Gastroesophageal sphincter (tissue), 4 donors: ENCODE data around the gene MAP4K4. TPM values are rescaled to one million over a fixed set of nuclear protein-coding genes. Genes with fewer than 3 reads are reported as not detected.

ENCODE experiments used
- ATAC-seq: fragments of 150-250 bp; one replicate; pipeline ENCODE4 v1.9.1; 2016; ENCODE audit warnings: mild to moderate bottlenecking, moderate library complexity
- H3K27ac ChIP-seq, 4 donors: fragments of 200-600 bp; sonication (generic) in 3 of 4; 1 replicate in 3 of 4; 2 replicates in 1 of 4; pipeline ENCODE4 v1.5.1; 2016 to 2019
- H3K27me3 ChIP-seq: fragments of 200-600 bp; sonication (generic); one replicate; pipeline ENCODE4 v1.5.1; 2019
- H3K36me3 ChIP-seq, 2 donors: fragments of 200-600 bp; sonication (generic); one replicate each; pipeline ENCODE4 v1.5.1; 2019; ENCODE audit warnings: control low read depth in 1 of 2
- H3K4me1 ChIP-seq, 3 donors: fragments of 200-600 bp; sonication (generic); 1 replicate in 2 of 3; 2 replicates in 1 of 3; pipeline ENCODE4 v1.5.1; 2016 to 2019; ENCODE audit warnings: control low read depth in 2 of 3
- H3K4me3 ChIP-seq, 2 donors: fragments of 200-600 bp; sonication (generic); one replicate each; pipeline ENCODE4 v1.5.1; 2019; ENCODE audit warnings: mild to moderate bottlenecking in 1 of 2, moderate library complexity in 1 of 2
- H3K9me3 ChIP-seq, 3 donors: fragments of 200-600 bp; sonication (generic); one replicate each; pipeline ENCODE4 v1.5.1; 2017 to 2019; ENCODE audit warnings: control low read depth in 2 of 3
- CTCF ChIP-seq, 4 experiments: fragments of 200-600 bp in 2 of 4; fragments of 450-650 bp in 2 of 4; sonication (generic) in 1 of 4; IDR thresholded peaks; one replicate each; pipeline ENCODE4 v1.5.1; 2017 to 2019; ENCODE audit warnings: antibody characterized with exemption in 4 of 4, mild to moderate bottlenecking in 2 of 4, moderate library complexity in 2 of 4
- EP300 ChIP-seq: sonication (generic); formaldehyde crosslinking; IDR thresholded peaks from one replicate; pipeline ENCODE4 v1.6.1; 2017; ENCODE audit warnings: antibody characterized with exemption, mild to moderate bottlenecking
- POLR2A ChIP-seq, 2 donors: fragments of 450-650 bp; IDR thresholded peaks; one replicate each; pipeline ENCODE4 v1.6.1; 2017; ENCODE audit warnings: antibody characterized with exemption in 2 of 2, mild to moderate bottlenecking in 2 of 2, moderate library complexity in 1 of 2
- POLR2AphosphoS5 ChIP-seq: sonication (generic); formaldehyde crosslinking; IDR thresholded peaks from one replicate; pipeline ENCODE4 v1.6.1; 2017; ENCODE audit warnings: antibody characterized with exemption
- WGBS, 2 donors: methylation state at CpG; one replicate each; pipeline ENCODE4 v1.1.5; 2018; ENCODE audit warnings: low coverage in 1 of 2; 5-methylcytosine and 5-hydroxymethylcytosine counted together
- total RNA-seq, 4 donors: library from RNA; depleted of rRNA; stranded (reverse); fragments of >200 nt; gene quantifications; one replicate each; pipeline ENCODE4 v1.1.0, GENCODE V29; 2016

Gene MAP4K4
- total RNA-seq, 4 donors from 2014 or later: 35.8 to 59.5 (median 48.9) TPM

GRCh38 chr2:101806123-101806522, 108.6 kb downstream of the MAP4K4 start:
- ATAC-seq: no peak
- H3K27ac ChIP-seq: peak overlapping the region in 2 of 4 donors; percentile 37 to 64
- 11 to 59% methylated on average over 1 to 4 of the region's 5 CpGs for WGBS, 2 donors
- H3K4me1 ChIP-seq: peaks cover 0 to 44% (median 11%) of the 10 kb centered on the region in 3 donors
- H3K4me3 ChIP-seq: no peak overlapping the region
- H3K9me3 ChIP-seq: no peaks in the 10 kb centered on the region
- H3K27me3 ChIP-seq: no peaks in the 10 kb centered on the region
- H3K36me3 ChIP-seq: no peaks in the 10 kb centered on the region
- TF ChIP-seq POLR2AphosphoS5 (no peak), EP300 (no peak), POLR2A (IDR thresholded peaks at IDR 0.05) (no peak), CTCF (IDR thresholded peaks at IDR 0.05) (no peak)

DNA sequence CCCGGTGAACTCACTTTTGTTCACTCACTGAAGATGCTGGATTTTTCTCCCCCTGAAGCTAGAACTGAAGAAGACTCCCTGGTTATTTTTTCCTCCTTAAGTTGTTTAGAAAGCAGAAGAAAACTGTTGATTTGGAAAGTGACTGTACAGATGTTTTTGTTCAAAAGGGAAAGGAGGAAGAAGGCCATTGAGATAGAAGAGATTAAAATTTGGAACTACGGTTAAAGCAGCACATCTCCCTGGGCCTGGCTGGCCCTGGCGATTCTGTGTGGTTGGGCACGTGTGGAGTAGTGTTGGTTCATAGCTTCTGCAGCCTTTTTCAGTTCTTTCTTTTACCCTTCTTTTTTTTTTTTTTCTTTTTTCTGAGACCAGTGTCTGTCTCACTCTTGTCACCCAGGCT, 109.2 kb downstream of the MAP4K4 start:
- H3K4me3 ChIP-seq: no peak overlapping the region
- no peak for ATAC-seq

DNA sequence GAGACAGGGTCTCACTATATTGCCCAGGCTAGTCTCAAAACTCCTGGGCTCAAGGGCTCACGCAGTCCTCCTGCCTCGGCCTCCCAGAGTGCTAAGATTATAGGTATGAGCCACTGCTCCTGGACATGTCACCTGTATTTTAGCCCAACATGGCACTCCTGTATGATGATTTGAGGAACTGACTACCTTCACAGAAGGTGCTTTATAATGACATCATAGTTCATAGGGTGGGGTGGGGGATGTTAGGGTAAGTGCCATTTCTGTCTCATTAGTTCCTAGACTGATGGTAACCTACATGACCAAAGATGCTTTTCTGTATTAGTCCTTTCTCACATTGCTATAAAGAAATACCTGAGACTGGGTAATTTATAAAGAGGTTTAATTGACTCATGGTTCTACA, 109.7 kb downstream of the MAP4K4 start:
- TF ChIP-seq CTCF (IDR thresholded peaks at IDR 0.05) (no peak), POLR2AphosphoS5 (no peak)
- ATAC-seq: no peak
- H3K27me3 ChIP-seq: no peaks in the 10 kb centered on the region
- H3K9me3 ChIP-seq: no peaks in the 10 kb centered on the region
- peaks cover 0 to 51% (median 11%) of the 10 kb centered on the region in 3 donors for H3K4me1 ChIP-seq
- H3K36me3 ChIP-seq: no peaks in the 10 kb centered on the region
- H3K4me3 ChIP-seq: no peak overlapping the region
- peak overlapping the region in 1 of 4 donors; percentile 37 for H3K27ac ChIP-seq
- WGBS, 2 donors: 100% methylated on average over 2 of the region's 2 CpGs

More for the DNA sequence above, 109.2 kb downstream of the MAP4K4 start:
- TF ChIP-seq EP300 (no peak), POLR2AphosphoS5 (no peak), POLR2A (IDR thresholded peaks at IDR 0.05) (no peak), CTCF (IDR thresholded peaks at IDR 0.05) (no peak)
- Histone ChIP-seq H3K36me3 (no peaks in the 10 kb centered on the region), H3K27me3 (no peaks in the 10 kb centered on the region), H3K27ac (peak overlapping the region in 3 of 4 donors; percentile 11 to 64 (median 37)), H3K4me1 (peaks cover 0 to 49% (median 11%) of the 10 kb centered on the region in 3 donors), H3K9me3 (no peaks in the 10 kb centered on the region)
- 20 to 42% methylated on average over 3 to 4 of the region's 4 CpGs for WGBS, 2 donors

GRCh38 chr2:101808006-101808562, 110.6 kb downstream of the MAP4K4 start:
- peaks cover 0 to 51% (median 11%) of the 10 kb centered on the region in 3 donors for H3K4me1 ChIP-seq
- no peaks in the 10 kb centered on the region for H3K9me3 ChIP-seq
- 76 to 100% methylated on average over 2 to 5 of the region's 6 CpGs for WGBS, 2 donors
- no peaks in the 10 kb centered on the region for H3K27me3 ChIP-seq
- H3K4me3 ChIP-seq: no peak overlapping the region
- no peaks in the 10 kb centered on the region for H3K36me3 ChIP-seq
- H3K27ac ChIP-seq: no peak overlapping the region
- TF ChIP-seq POLR2A (IDR thresholded peaks at IDR 0.05): no peak
- TF ChIP-seq POLR2AphosphoS5: no peak
- no peak for TF ChIP-seq EP300
- TF ChIP-seq CTCF (IDR thresholded peaks at IDR 0.05): no peak
- no peak for ATAC-seq

- H3K4me1 ChIP-seq: peaks cover 0 to 38% (median 11%) of the 10 kb centered on the region in 3 donors
- H3K27ac ChIP-seq: no peak overlapping the region
- ATAC-seq: no peak
- H3K27me3 ChIP-seq: no peaks in the 10 kb centered on the region
- no peak overlapping the region for H3K4me3 ChIP-seq
- no peaks in the 10 kb centered on the region for H3K9me3 ChIP-seq
- no peaks in the 10 kb centered on the region for H3K36me3 ChIP-seq
- TF ChIP-seq POLR2AphosphoS5 (no peak), EP300 (no peak), POLR2A (IDR thresholded peaks at IDR 0.05) (no peak), CTCF (IDR thresholded peaks at IDR 0.05) (no peak)
These were observed 112.2 kb downstream of the MAP4K4 start for GRCh38 chr2:101809698-101810097.
